K562 (cell line): ENCODE data around the gene WDR13. TPM values are rescaled to one million over a fixed set of nuclear protein-coding genes. Genes with fewer than 3 reads are reported as not detected.
A peak's percentile ranks its signal among the peaks of the same experiment; 100 is the strongest.

Experiments used
- ATAC-seq: fragments of 200-7000 bp; cut with Tn5 transposase; 3 replicates; pipeline ENCODE4 v1.9.1; 2020; ENCODE audit warnings: moderate library complexity
- BruUV-seq: library from RNA; stranded (reverse); fragments of 400-500 nt; replicated peaks from 2 replicates; lab custom pipeline; 2021; lab: Mats Ljungman, UMichigan
- CTCF ChIA-PET: fragments of 300-600 bp; formaldehyde crosslinking; extraction: SDS; loops from one replicate; lab custom pipeline; 2021; ENCODE audit warnings: low intra/inter-chr PET ratio; lab: Yijun Ruan, JAX
- POLR2A ChIA-PET: fragments of 300-600, 350-650 bp; sonication (Branson Sonifier 250); formaldehyde crosslinking; extraction: SDS; loops from one replicate; lab custom pipeline; 2021; ENCODE audit warnings: antibody characterized with exemption, inconsistent platforms; lab: Yijun Ruan, JAX
- DNase-seq, 4 experiments: peaks; one replicate each; pipeline versions ENCODE4 v3.0.0 to v3.0.0-alpha.2; 2011 to 2018; ENCODE audit warnings: low spot score in 3 of 4, mixed read lengths in 3 of 4; ENCODE audit errors: extremely low read depth in 1 of 4
- FAIRE-seq: peaks from 2 replicates; lab custom pipeline; 2011; peaks lifted over from hg19 to GRCh38; lab: Jason Lieb, UNC
- H2AFZ ChIP-seq: 2 replicates; pipeline ENCODE4 v1.6.0; 2011; ENCODE audit warnings: low read depth, low read length, control low read depth, inconsistent platforms
- H3K27ac ChIP-seq: fragments of 200-600 bp; 3 replicates; pipeline ENCODE4 v1.8.0; 2011; ENCODE audit warnings: low read depth, mild to moderate bottlenecking, control low read depth, inconsistent platforms, low read length, moderate library complexity, mixed read lengths; ENCODE audit errors: extremely low read depth
- H3K27me3 ChIP-seq, 2 experiments: fragments of 300-600 bp in 1 of 2; 2 replicates in 1 of 2; 3 replicates in 1 of 2; pipeline versions ENCODE4 v1.6.0 to v1.8.0; 2011; ENCODE audit warnings: inconsistent platforms in 2 of 2, low read length in 2 of 2, mild to moderate bottlenecking in 1 of 2, mixed read lengths in 1 of 2, moderate library complexity in 1 of 2; ENCODE audit not compliant: control insufficient read depth in 2 of 2, insufficient read depth in 2 of 2
- H3K36me3 ChIP-seq: fragments of 300-600 bp; 3 replicates; pipeline ENCODE4 v1.8.0; 2011; ENCODE audit warnings: mild to moderate bottlenecking, low read length, inconsistent platforms; ENCODE audit not compliant: control insufficient read depth, insufficient read depth
- H3K4me1 ChIP-seq, 2 experiments: fragments of 200-600 bp in 1 of 2; replicated peaks in 1 of 2; 2 replicates in 1 of 2; 3 replicates in 1 of 2; pipeline versions ENCODE4 v1.5.1 to v1.8.0; 2011; ENCODE audit warnings: inconsistent platforms in 2 of 2, low read length in 2 of 2, mild to moderate bottlenecking in 1 of 2, mixed read lengths in 1 of 2, moderate library complexity in 1 of 2; ENCODE audit not compliant: control insufficient read depth in 2 of 2, insufficient read depth in 2 of 2
- H3K4me2 ChIP-seq: 2 replicates; pipeline ENCODE4 v1.6.1; 2011; ENCODE audit warnings: low read length, control low read depth, inconsistent platforms, mixed read lengths; ENCODE audit not compliant: insufficient read depth
- H3K4me3 ChIP-seq: fragments of 200-600 bp; sonication (generic), shearing (Covaris generic); 2 replicates; pipeline ENCODE4 v1.5.1; 2016; ENCODE audit warnings: control low read depth, inconsistent platforms
- H3K79me2 ChIP-seq: fragments of 200-600 bp; 3 replicates; pipeline ENCODE4 v1.8.0; 2011; ENCODE audit warnings: low read length, inconsistent platforms; ENCODE audit not compliant: control insufficient read depth, insufficient read depth
- H3K9ac ChIP-seq, 2 experiments: 2 replicates each; pipeline versions ENCODE4 v1.6.0 to v1.6.1; 2011; ENCODE audit warnings: low read depth in 2 of 2, low read length in 2 of 2, control low read depth in 1 of 2, inconsistent platforms in 1 of 2, mild to moderate bottlenecking in 1 of 2, mixed read lengths in 1 of 2; ENCODE audit not compliant: insufficient read depth in 1 of 2
- H3K9me1 ChIP-seq: one replicate; pipeline ENCODE4 v1.6.0; 2011; ENCODE audit warnings: inconsistent platforms, mild to moderate bottlenecking, low read length, moderate library complexity; ENCODE audit not compliant: control insufficient read depth, insufficient read depth
- H3K9me3 ChIP-seq: replicated peaks from 2 replicates; pipeline ENCODE4 v1.5.1; 2011; ENCODE audit warnings: low read depth, low read length, inconsistent platforms; ENCODE audit not compliant: control insufficient read depth, insufficient read depth
- H4K20me1 ChIP-seq: replicated peaks from 2 replicates; pipeline ENCODE4 v1.6.1; 2011; ENCODE audit warnings: low read length, inconsistent platforms, mixed read lengths; ENCODE audit not compliant: control insufficient read depth, insufficient read depth
- BRF2 ChIP-seq: IDR thresholded peaks from 3 replicates; pipeline ENCODE4 v1.6.1; 2011; ENCODE audit warnings: borderline replicate concordance, mild to moderate bottlenecking; ENCODE audit not compliant: insufficient read length, insufficient read depth
- CAMTA2 ChIP-seq: fragments of 250-450 bp; sonication (Bioruptor Pico); conservative IDR thresholded peaks from 2 replicates; pipeline ENCODE4 v1.5.1; 2022
- GTF2B ChIP-seq: IDR thresholded peaks from 2 replicates; pipeline ENCODE4 v1.6.1; 2011; ENCODE audit not compliant: insufficient read length; ENCODE audit errors: extremely low read depth
- HNRNPK ChIP-seq: fragments of 200-400 bp; formaldehyde crosslinking; IDR thresholded peaks from one replicate; pipeline ENCODE4 v1.6.1; 2018; ENCODE audit warnings: mild to moderate bottlenecking, low read depth, low read length; ENCODE audit not compliant: poor library complexity, severe bottlenecking
- ZBTB33 ChIP-seq: sonication (generic); formaldehyde crosslinking; IDR thresholded peaks from 2 replicates; pipeline ENCODE4 v1.8.1; 2023; ENCODE audit warnings: mild to moderate bottlenecking, missing genetic modification reagents
- ZNF253 ChIP-seq: fragments of 250-450 bp; sonication (Bioruptor Pico); conservative IDR thresholded peaks from 2 replicates; pipeline ENCODE4 v1.6.1; 2021; ENCODE audit warnings: mild to moderate bottlenecking
- ZNF609 ChIP-seq: sonication (generic); formaldehyde crosslinking; IDR thresholded peaks from 2 replicates; pipeline ENCODE4 v1.8.1; 2023; ENCODE audit warnings: missing genetic modification reagents, mild to moderate bottlenecking, borderline replicate concordance
- WGBS: fragments of 100-300 bp; shearing (Covaris generic); methylation state at CpG from one replicate; pipeline ENCODE4 v1.1.6; 2016; ENCODE audit warnings: low coverage, mixed read lengths; ENCODE audit not compliant: insufficient coverage; ENCODE audit errors: missing lambda C conversion rate; 5-methylcytosine and 5-hydroxymethylcytosine counted together
- in situ Hi-C: fragments of 300-500 bp; cut with MboI; formaldehyde crosslinking; loops from 4 replicates; pipeline ENCODE4 v1.15.0; 2018; ENCODE audit warnings: inconsistent platforms, mixed read lengths
- intact Hi-C: fragments of 100-400 bp; cut with micrococcal nuclease; formaldehyde crosslinking; loops from 2 replicates; pipeline ENCODE4 v1.14.2; 2022
- polyA plus RNA-seq, 8 experiments: library from polyadenylated mRNA; depleted of rRNA in 4 of 8; stranded (reverse) in 5 of 8; unstranded in 3 of 8; fragments of >200 nt; fragmentation: Nextera tagmentation in 2 of 8; fragmentation: Illumina TruSeq in 1 of 8; extraction: Ambion mirVana in 2 of 8; extraction: Trizol in 1 of 8; gene quantifications; 2 replicates each; pipeline versions ENCODE4 v1.2.1 to v1.2.3, GENCODE V29; 2011 to 2014; ENCODE audit warnings: inconsistent platforms in 1 of 8, missing spikeins in 1 of 8
- total RNA-seq, 7 experiments: library from RNA; depleted of rRNA in 6 of 7; stranded (reverse); fragments of >200 nt in 6 of 7; fragmentation: Illumina TruSeq in 2 of 7; extraction: Trizol in 2 of 7; gene quantifications; 2 replicates each; pipeline versions ENCODE4 v1.2.1 to v1.2.3, GENCODE V29; 2011 to 2021; ENCODE audit warnings: low replicate concordance in 1 of 7

The WDR13 gene
- total and polyA plus RNA-seq, 9 of the 15 experiments (the other 6 are each of a cell fraction or from before 2014, with no cell fraction given): 7.4 to 70.5 (median 31.4) TPM

GRCh38 chrX:48589482-48590162, 7.7 kb upstream of the WDR13 start (continued):
- no peak for TF ChIP-seq ZNF609 (CRISPR knock-in tag)

GRCh38 chrX:48590203-48591103, 6.8 kb upstream of the WDR13 start:
- FAIRE-seq: peak; percentile 26
- Histone ChIP-seq H3K9ac (peak overlapping the region; percentile 6 to 70), H2AFZ (peak overlapping the region; percentile 95), H3K79me2 (peaks cover 33% of the 10 kb centered on the region; the same call in 2 of the 3 replicates), H3K9me3 (no peaks in the 10 kb centered on the region), H3K27ac (peak overlapping the region; percentile 75; the same call in 2 of the 3 replicates), H3K4me3 (peak overlapping the region; percentile 32; the same call in 1 of the 2 replicates), H3K27me3 (no peaks in the 10 kb centered on the region), H3K4me2 (peak overlapping the region; percentile 65), H3K4me1 (peaks cover 12 to 28% of the 10 kb centered on the region in 2 experiments), H3K36me3 (no peaks in the 10 kb centered on the region; the same call in 2 of the 3 replicates), H3K9me1 (no peaks in the 10 kb centered on the region), H4K20me1 (no peaks in the 10 kb centered on the region)
- intact Hi-C loops: no loop called here
- in situ Hi-C loops: no loop called here
- DNase-seq: no peak
- POLR2A ChIA-PET: interaction anchor here (1.2 to 1.7 kb wide), 5 partner anchors 10 to 51 kb away, joined by 4 to 8 read pairs (median 6); partner anchors contain the start of genes RBM3 and TBC1D25
- ATAC-seq: peak; percentile 8; the same call in 1 of the 3 replicates
- no TSS peak for BruUV-seq
- CTCF ChIA-PET: no interaction called here
- WGBS: 84% methylated on average over 16 of the region's 21 CpGs
- TF ChIP-seq ZNF253: no peak
- TF ChIP-seq HNRNPK: no peak
- TF ChIP-seq ZBTB33 (CRISPR knock-in tag): no peak
- no peak for TF ChIP-seq BRF2
- no peak for TF ChIP-seq GTF2B
- no peak for TF ChIP-seq CAMTA2
